ENCODE measurements around the gene LEPROT. TPM values are rescaled to one million over a fixed set of nuclear protein-coding genes. Genes with fewer than 3 reads are reported as not detected.
A peak's percentile ranks its signal among the peaks of the same experiment; 100 is the strongest.

LEPROT gene
- total and polyA plus RNA-seq, 2 experiments from 2014 or later: 66.9 to 171 TPM

DNA sequence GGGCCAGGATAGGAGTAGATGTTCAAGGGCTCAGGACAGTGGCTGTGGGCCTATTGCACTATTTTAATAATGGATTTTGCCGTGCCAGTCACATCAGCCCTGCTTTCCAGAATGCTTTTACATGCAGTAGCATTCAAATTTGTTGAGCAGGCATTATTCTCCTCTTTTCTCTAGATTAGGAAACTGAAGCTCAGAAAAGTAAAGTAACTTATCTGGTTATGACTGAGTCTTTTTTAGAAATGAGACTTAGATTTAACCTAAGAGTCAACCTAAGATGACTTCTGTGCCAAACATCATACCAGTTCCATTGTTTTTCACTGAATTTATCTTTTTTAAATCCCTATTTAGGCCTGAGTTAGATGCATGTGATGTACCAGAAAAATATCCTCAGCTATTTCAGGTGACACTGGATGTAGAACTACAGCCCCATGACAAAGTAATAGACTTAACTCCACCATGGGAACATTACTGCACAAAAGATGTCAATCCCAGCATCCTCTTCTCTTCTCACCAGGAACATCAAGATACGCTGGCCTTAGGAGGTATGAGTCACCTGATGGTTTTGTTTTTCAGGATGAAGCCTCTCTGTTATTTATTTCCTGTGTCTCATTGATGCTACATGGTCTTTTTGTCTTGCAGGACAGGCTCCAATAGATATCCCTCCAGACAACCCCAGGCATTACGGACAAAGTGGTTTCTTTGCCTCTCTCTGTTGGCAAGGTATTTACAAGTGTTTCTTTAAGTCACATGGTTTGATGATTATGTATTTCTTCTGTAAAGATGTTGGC, 31.4 kb upstream of the LEPROT start:
- Histone ChIP-seq H3K9ac (no peak overlapping the region), H3K4me1 (ENCODE audit: insufficient read depth) (0 out of 2 replicates have a peak, but pooled peaks cover 4% of the 10 kb centered on the region), H3K36me3 (ENCODE audit: low read depth) (no peaks in the 10 kb centered on the region), H3K79me2 (ENCODE audit: insufficient read depth) (no peaks in the 10 kb centered on the region), H4K20me1 (ENCODE audit: insufficient read depth) (no peaks in the 10 kb centered on the region), H3K4me3 (no peak overlapping the region), H3K4me2 (ENCODE audit: unreplicated experiment) (no peak overlapping the region), H3F3A (ENCODE audit: insufficient read depth) (no peaks in the 10 kb centered on the region), H3K27ac (no peak overlapping the region), H2AFZ (no peak overlapping the region), H3K9me3 (ENCODE audit: low read depth) (no peaks in the 10 kb centered on the region), H3K27me3 (replicated peaks; ENCODE audit: insufficient read depth) (no peaks in the 10 kb centered on the region), H3K9me2 (ENCODE audit: insufficient read depth) (no peaks in the 10 kb centered on the region)
- in situ Hi-C loops (cut with MboI): no loop called here
- DNase-seq: no peak
- WGBS, 2 experiments (ENCODE audit: low coverage in 1 of 2, low lambda C conversion rate in 2 of 2, missing lambda C conversion rate in 2 of 2): 87 to 92% methylated on average over 3 of the region's 3 CpGs
- TF ChIP-seq EZH2 (IDR thresholded peaks at IDR 0.05; ENCODE audit: insufficient read depth, poor library complexity, severe bottlenecking) (no peak), EZH2phosphoT487 (IDR thresholded peaks at IDR 0.05; ENCODE audit: insufficient read depth, low read depth) (no peak)

- TF ChIP-seq EZH2 (IDR thresholded peaks at IDR 0.05; ENCODE audit: insufficient read depth, poor library complexity, severe bottlenecking): no peak
- Histone ChIP-seq H3K4me3 (no peak overlapping the region), H3K9me3 (ENCODE audit: low read depth) (no peaks in the 10 kb centered on the region), H2AFZ (no peak overlapping the region), H3K9ac (no peak overlapping the region), H3K79me2 (ENCODE audit: insufficient read depth) (no peaks in the 10 kb centered on the region), H4K20me1 (ENCODE audit: insufficient read depth) (no peaks in the 10 kb centered on the region), H3K9me2 (ENCODE audit: insufficient read depth) (no peaks in the 10 kb centered on the region), H3K4me1 (ENCODE audit: insufficient read depth) (0 out of 2 replicates have a peak, but pooled peaks cover 4% of the 10 kb centered on the region), H3F3A (ENCODE audit: insufficient read depth) (peaks cover 9% of the 10 kb centered on the region; the same call in 1 of the 2 replicates), H3K36me3 (ENCODE audit: low read depth) (0 out of 2 replicates have a peak, but pooled peaks cover 5% of the 10 kb centered on the region), H3K27ac (no peak overlapping the region), H3K4me2 (ENCODE audit: unreplicated experiment) (no peak overlapping the region), H3K27me3 (replicated peaks; ENCODE audit: insufficient read depth) (no peaks in the 10 kb centered on the region)
- in situ Hi-C loops (cut with MboI): no loop called here
- DNase-seq: no peak
- 95 to 98% methylated on average over 7 of the region's 7 CpGs for WGBS, 2 experiments (ENCODE audit: low coverage in 1 of 2, low lambda C conversion rate in 2 of 2, missing lambda C conversion rate in 2 of 2)
Observed at GRCh38 chr1:65392497-65392896, 28.0 kb upstream of the LEPROT start.

DNA sequence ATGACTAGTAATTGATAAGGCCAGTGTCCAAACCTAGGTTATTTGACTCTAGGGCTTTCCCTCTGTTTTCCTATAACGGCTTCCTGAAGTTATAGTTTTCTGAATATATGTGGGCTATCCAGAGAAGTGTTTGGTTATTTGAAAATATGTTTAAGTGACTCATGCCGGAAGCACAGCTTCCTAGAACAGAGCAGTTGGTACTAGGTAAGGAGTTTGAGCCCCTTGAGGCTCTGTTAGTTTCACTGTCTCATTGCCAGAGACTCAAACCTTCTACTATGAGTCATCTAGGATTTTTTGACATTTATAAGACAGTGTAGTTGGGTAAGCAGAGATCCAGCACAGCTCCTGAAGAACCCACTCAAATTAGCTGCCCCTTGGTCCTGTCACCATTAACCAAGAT, 27.1 kb upstream of the LEPROT start:
- in situ Hi-C loops (cut with MboI): no loop called here
- no peak overlapping the region for H3K4me2 ChIP-seq (ENCODE audit: unreplicated experiment)
- no peak for TF ChIP-seq EZH2 (IDR thresholded peaks at IDR 0.05; ENCODE audit: insufficient read depth, poor library complexity, severe bottlenecking)
- TF ChIP-seq EZH2phosphoT487 (IDR thresholded peaks at IDR 0.05; ENCODE audit: insufficient read depth, low read depth): no peak
- 91 to 95% methylated on average over 2 of the region's 2 CpGs for WGBS, 2 experiments (ENCODE audit: low coverage in 1 of 2, low lambda C conversion rate in 2 of 2, missing lambda C conversion rate in 2 of 2)
- H3K27me3 ChIP-seq (replicated peaks; ENCODE audit: insufficient read depth): no peaks in the 10 kb centered on the region
- no peak overlapping the region for H3K27ac ChIP-seq
- 0 out of 2 replicates have a peak, but pooled peaks cover 4% of the 10 kb centered on the region for H3K4me1 ChIP-seq (ENCODE audit: insufficient read depth)
- no peaks in the 10 kb centered on the region for H3K9me2 ChIP-seq (ENCODE audit: insufficient read depth)
- no peak overlapping the region for H2AFZ ChIP-seq
- DNase-seq: peak; percentile 27
- peaks cover 9% of the 10 kb centered on the region; the same call in 1 of the 2 replicates for H3F3A ChIP-seq (ENCODE audit: insufficient read depth)
- H3K4me3 ChIP-seq: no peak overlapping the region
- no peak overlapping the region for H3K9ac ChIP-seq
- H3K9me3 ChIP-seq (ENCODE audit: low read depth): no peaks in the 10 kb centered on the region
- H4K20me1 ChIP-seq (ENCODE audit: insufficient read depth): no peaks in the 10 kb centered on the region
- H3K36me3 ChIP-seq (ENCODE audit: low read depth): 0 out of 2 replicates have a peak, but pooled peaks cover 5% of the 10 kb centered on the region
- H3K79me2 ChIP-seq (ENCODE audit: insufficient read depth): no peaks in the 10 kb centered on the region

- H3K27me3 ChIP-seq (replicated peaks; ENCODE audit: insufficient read depth): no peaks in the 10 kb centered on the region
- no peaks in the 10 kb centered on the region for H4K20me1 ChIP-seq (ENCODE audit: insufficient read depth)
- no peak for TF ChIP-seq EZH2phosphoT487 (IDR thresholded peaks at IDR 0.05; ENCODE audit: insufficient read depth, low read depth)
- no peak for TF ChIP-seq EZH2 (IDR thresholded peaks at IDR 0.05; ENCODE audit: insufficient read depth, poor library complexity, severe bottlenecking)
- 84 to 92% methylated on average over 1 of the region's 1 CpG for WGBS, 2 experiments (ENCODE audit: low coverage in 1 of 2, low lambda C conversion rate in 2 of 2, missing lambda C conversion rate in 2 of 2)
- H3K4me1 ChIP-seq (ENCODE audit: insufficient read depth): 0 out of 2 replicates have a peak, but pooled peaks cover 4% of the 10 kb centered on the region
- no peak overlapping the region for H3K4me2 ChIP-seq (ENCODE audit: unreplicated experiment)
- peaks cover 9% of the 10 kb centered on the region; the same call in 1 of the 2 replicates for H3F3A ChIP-seq (ENCODE audit: insufficient read depth)
- 0 out of 2 replicates have a peak, but pooled peaks cover 5% of the 10 kb centered on the region for H3K36me3 ChIP-seq (ENCODE audit: low read depth)
- no peak for DNase-seq
- H3K9ac ChIP-seq: no peak overlapping the region
- no peaks in the 10 kb centered on the region for H3K79me2 ChIP-seq (ENCODE audit: insufficient read depth)
- no peak overlapping the region for H3K27ac ChIP-seq
- in situ Hi-C loops (cut with MboI): no loop called here
- H3K9me2 ChIP-seq (ENCODE audit: insufficient read depth): no peaks in the 10 kb centered on the region
- no peak overlapping the region for H3K4me3 ChIP-seq
- no peak overlapping the region for H2AFZ ChIP-seq
- H3K9me3 ChIP-seq (ENCODE audit: low read depth): no peaks in the 10 kb centered on the region
Observed at GRCh38 chr1:65393928-65394327, 26.5 kb upstream of the LEPROT start.

Data from GM23248 (cell line).